ENCODE measurements around the gene AMH. TPM values are rescaled to one million over a fixed set of nuclear protein-coding genes. Genes with fewer than 3 reads are reported as not detected.

AMH gene
- total and polyA plus RNA-seq, 2 of the 13 experiments (the other 11 are each of a cell fraction or from before 2014, with no cell fraction given) = 0.03 to 0.18 TPM

- TF ChIP-seq NONO (IDR thresholded peaks at IDR 0.05) (no peak), NONO (CRISPR knock-in tag; conservative IDR thresholded peaks at IDR 0.05) (peak; percentile 79), ZBTB42 (CRISPR knock-in tag; IDR thresholded peaks at IDR 0.05) (no peak), ZNF737 (CRISPR knock-in tag; IDR thresholded peaks at IDR 0.05; ENCODE audit: borderline replicate concordance) (no peak), PAXIP1 (CRISPR knock-in tag; conservative IDR thresholded peaks at IDR 0.05) (peak; percentile 31), ZNF749 (CRISPR knock-in tag; IDR thresholded peaks at IDR 0.05; ENCODE audit: borderline replicate concordance) (peak; percentile 82; the same call in 1 of the 2 replicates), ZNF367 (CRISPR knock-in tag; IDR thresholded peaks at IDR 0.05; ENCODE audit: borderline replicate concordance) (no peak), ZSCAN9 (CRISPR knock-in tag; IDR thresholded peaks at IDR 0.05; ENCODE audit: borderline replicate concordance) (peak; percentile 79), ZNF276 (CRISPR knock-in tag; IDR thresholded peaks at IDR 0.05; ENCODE audit: low read depth) (0 out of 2 replicates have a peak, but pooled peaks have one; percentile 79), HOXA7 (CRISPR knock-in tag; IDR thresholded peaks at IDR 0.05) (no peak), MLXIP (CRISPR knock-in tag; IDR thresholded peaks at IDR 0.05; ENCODE audit: borderline replicate concordance) (no peak), TEAD3 (CRISPR knock-in tag; optimal IDR thresholded peaks at IDR 0.05; ENCODE audit: borderline replicate concordance) (peak; percentile 56), FUBP1 (CRISPR knock-in tag; IDR thresholded peaks at IDR 0.05; ENCODE audit: borderline replicate concordance) (peak; percentile 86; the same call in 1 of the 2 replicates), IRF9 (CRISPR knock-in tag; IDR thresholded peaks at IDR 0.05; ENCODE audit: borderline replicate concordance) (no peak)
These were observed 24.4 kb downstream of the AMH start (continued) for GRCh38 chr19:2273356-2274184.

All from HepG2 (cell line).